ENCODE measurements around the gene ACAD11.

The ACAD11 gene

GRCh38 chr3:132550579-132551305, 108.9 kb downstream of the ACAD11 start:
- ChIA-PET CTCF (interaction anchor here (3.7 to 10.8 kb wide), 2 partner anchors 15 to 92 kb away, joined by 15 to 102 read pairs; no protein-coding TSS in a partner anchor), POLR2A (no interaction called here)
- no peak for TF ChIP-seq CTCF (IDR thresholded peaks at IDR 0.05; ENCODE audit: control extremely low read depth, extremely low read depth, low read depth, missing control alignments)
- DNase-seq (ENCODE audit: extremely low spot score) = no peak

- CTCF ChIA-PET = interaction anchor here (1.7 to 10.8 kb wide), 3 partner anchors 15 to 92 kb away, joined by 3 to 102 read pairs (median 15); no protein-coding TSS in a partner anchor
- POLR2A ChIA-PET = no interaction called here
- TF ChIP-seq CTCF (IDR thresholded peaks at IDR 0.05; ENCODE audit: control extremely low read depth, extremely low read depth, low read depth, missing control alignments) = no peak
- DNase-seq (ENCODE audit: extremely low spot score) = peak; percentile 33
These were observed 109.6 kb downstream of the ACAD11 start for GRCh38 chr3:132549890-132550578.

GRCh38 chr3:132549169-132549568, 110.4 kb downstream of the ACAD11 start:
- ChIA-PET POLR2A (no interaction called here), CTCF (interaction anchor here (1.4 to 10.8 kb wide), 4 partner anchors 9 to 93 kb away, joined by 3 to 102 read pairs (median 9); no protein-coding TSS in a partner anchor)
- DNase-seq (ENCODE audit: extremely low spot score) = no peak
- no peak for TF ChIP-seq CTCF (IDR thresholded peaks at IDR 0.05; ENCODE audit: control extremely low read depth, extremely low read depth, low read depth, missing control alignments)

- no peak for TF ChIP-seq CTCF (IDR thresholded peaks at IDR 0.05; ENCODE audit: control extremely low read depth, extremely low read depth, low read depth, missing control alignments)
- POLR2A ChIA-PET = no interaction called here
- CTCF ChIA-PET = interaction anchor here (1.0 to 10.8 kb wide), 4 partner anchors 10 to 98 kb away, joined by 4 to 102 read pairs (median 4); no protein-coding TSS in a partner anchor
- DNase-seq (ENCODE audit: extremely low spot score) = no peak
These were observed 114.1 kb downstream of the ACAD11 start for GRCh38 chr3:132545471-132545870.

- no peak for DNase-seq (ENCODE audit: extremely low spot score)
- TF ChIP-seq CTCF (IDR thresholded peaks at IDR 0.05; ENCODE audit: control extremely low read depth, extremely low read depth, low read depth, missing control alignments) = no peak
- ChIA-PET POLR2A (no interaction called here), CTCF (interaction anchor here (10.8 kb wide), 1 partner anchor 9 kb away, joined by 102 read pairs; no protein-coding TSS in a partner anchor)
These were observed 115.5 kb downstream of the ACAD11 start for GRCh38 chr3:132544130-132544529.

- no peak for DNase-seq (ENCODE audit: extremely low spot score)
These were observed 116.4 kb downstream of the ACAD11 start for GRCh38 chr3:132543011-132543739.

More at GRCh38 chr3:132543011-132543739, 116.4 kb downstream of the ACAD11 start:
- no peak for TF ChIP-seq CTCF (IDR thresholded peaks at IDR 0.05; ENCODE audit: control extremely low read depth, extremely low read depth, low read depth, missing control alignments)
- CTCF ChIA-PET = interaction anchor here (1.0 to 1.5 kb wide), 5 partner anchors 16 to 100 kb away, joined by 3 to 8 read pairs (median 4); no protein-coding TSS in a partner anchor
- POLR2A ChIA-PET = no interaction called here

Measured in GM10248 (cell line).